Left lobe of liver (tissue), 2 donors: Measurements from ENCODE around the gene PRR7. TPM values are rescaled to one million over a fixed set of nuclear protein-coding genes. Genes with fewer than 3 reads are reported as not detected.
"Not testable (repeated sequence)": the region's sequence is repeated elsewhere in the genome, so short reads cannot be mapped to it uniquely, and the experiment has no call there.

Source experiments
- ATAC-seq: fragments of 200-7000 bp; cut with Tn5 transposase; one replicate; pipeline ENCODE4 v1.9.1; 2020; ENCODE audit warnings: mild to moderate bottlenecking, moderate library complexity
- DNase-seq: peaks from one replicate; pipeline ENCODE4 v3.0.0-alpha.2; 2020; ENCODE audit warnings: low spot score
- total RNA-seq: library from RNA; stranded (reverse); gene quantifications from one replicate; pipeline ENCODE4 v1.2.1, GENCODE V29; 2021
- donor health status: DM: no; HTN: no; CAD: no; lungs with moderate emphysema.
- donor health status: DM: no; HTN: yes; CAD: no.

Gene PRR7
- total RNA-seq, 1 donor from 2014 or later, result 0.63 TPM

GRCh38 chr5:177478711-177479646 is 32.4 kb downstream of the PRR7 start:
- DNase-seq (peak; percentile 85), ATAC-seq (peak; percentile 91)

GRCh38 chr5:177479774-177480173 is 33.2 kb downstream of the PRR7 start:
- ATAC-seq (peak; percentile 56), DNase-seq (no peak)

- no peak for ATAC-seq
- DNase-seq, result no peak
Measured at GRCh38 chr5:177482359-177482795, 35.8 kb downstream of the PRR7 start.

- DNase-seq, result no peak
Measured at GRCh38 chr5:177483042-177483441, 36.4 kb downstream of the PRR7 start.

GRCh38 chr5:177483994-177484901 is 37.6 kb downstream of the PRR7 start:
- ATAC-seq (no peak), DNase-seq (no peak)

More at GRCh38 chr5:177483042-177483441, 36.4 kb downstream of the PRR7 start:
- no peak for ATAC-seq

GRCh38 chr5:177484902-177485549 is 38.4 kb downstream of the PRR7 start:
- ATAC-seq (no peak), DNase-seq (no peak)

- DNase-seq, ATAC-seq: not testable (repeated sequence)
Measured at GRCh38 chr5:177485753-177486152, 39.1 kb downstream of the PRR7 start.

- DNase-seq (no peak), ATAC-seq (no peak)
Measured at GRCh38 chr5:177486256-177486655, 39.6 kb downstream of the PRR7 start.

GRCh38 chr5:177487144-177487543 is 40.5 kb downstream of the PRR7 start:
- no peak for DNase-seq
- ATAC-seq, result no peak

- no peak for DNase-seq
- ATAC-seq, result no peak
Measured at GRCh38 chr5:177487975-177488374, 41.4 kb downstream of the PRR7 start.

- ATAC-seq, result no peak
Measured at GRCh38 chr5:177489119-177489716, 42.6 kb downstream of the PRR7 start.

GRCh38 chr5:177490311-177490991 is 43.8 kb downstream of the PRR7 start:
- ATAC-seq, result no peak
- DNase-seq, result no peak

More at GRCh38 chr5:177489119-177489716, 42.6 kb downstream of the PRR7 start:
- no peak for DNase-seq

- ATAC-seq (no peak), DNase-seq (no peak)
Measured at GRCh38 chr5:177490992-177491391, 44.4 kb downstream of the PRR7 start.

GRCh38 chr5:177491429-177491945 is 44.9 kb downstream of the PRR7 start:
- no peak for ATAC-seq

GRCh38 chr5:177491983-177492746 is 45.6 kb downstream of the PRR7 start:
- ATAC-seq (no peak), DNase-seq (no peak)

More at GRCh38 chr5:177491429-177491945, 44.9 kb downstream of the PRR7 start:
- no peak for DNase-seq

- DNase-seq, result no peak
- ATAC-seq, result no peak
Measured at GRCh38 chr5:177492841-177493240, 46.2 kb downstream of the PRR7 start.

- ATAC-seq (no peak), DNase-seq (no peak)
Measured at GRCh38 chr5:177493795-177494345, 47.3 kb downstream of the PRR7 start.
